Measurements from ENCODE around the gene RABL6.

Gene RABL6

GRCh38 chr9:136821826-136822544 lies 14.2 kb downstream of the RABL6 start:
- no peaks in the 10 kb centered on the region for H3K27me3 ChIP-seq (ENCODE audit: control insufficient read depth in 5 of 5, insufficient read depth in 4 of 5, low read length in 5 of 5)
- peaks cover 0 to 37% (median 31%) of the 10 kb centered on the region in 5 donors for H3K36me3 ChIP-seq (ENCODE audit: control insufficient read depth in 5 of 5, insufficient read depth in 5 of 5, low read length in 5 of 5)
- H3K9me3 ChIP-seq (ENCODE audit: control insufficient read depth in 5 of 5, low read length in 5 of 5), result no peaks in the 10 kb centered on the region
- no peak overlapping the region for H3K27ac ChIP-seq (ENCODE audit: low read depth, low read length)
- H3K4me1 ChIP-seq (ENCODE audit: control insufficient read depth in 5 of 5, insufficient read depth in 5 of 5, low read length in 5 of 5), result peaks cover 2 to 12% (median 9%) of the 10 kb centered on the region in 5 donors
- H3K9ac ChIP-seq (ENCODE audit: low read length in 5 of 5), result peak overlapping the region in 1 of 5 donors; percentile 20
- peak overlapping the region in 2 of 5 donors; percentile 59 to 63 for H3K4me3 ChIP-seq (ENCODE audit: low read depth in 1 of 5, low read length in 5 of 5)

GRCh38 chr9:136823136-136824046 lies 15.6 kb downstream of the RABL6 start:
- Histone ChIP-seq H3K9ac (ENCODE audit: low read length in 5 of 5) (no peak overlapping the region), H3K36me3 (ENCODE audit: control insufficient read depth in 5 of 5, insufficient read depth in 5 of 5, low read length in 5 of 5) (peaks cover 0 to 51% (median 35%) of the 10 kb centered on the region in 5 donors), H3K27me3 (ENCODE audit: control insufficient read depth in 5 of 5, insufficient read depth in 4 of 5, low read length in 5 of 5) (no peaks in the 10 kb centered on the region), H3K4me3 (ENCODE audit: low read depth in 1 of 5, low read length in 5 of 5) (no peak overlapping the region), H3K9me3 (ENCODE audit: control insufficient read depth in 5 of 5, low read length in 5 of 5) (no peaks in the 10 kb centered on the region), H3K27ac (ENCODE audit: low read depth, low read length) (no peak overlapping the region), H3K4me1 (ENCODE audit: control insufficient read depth in 5 of 5, insufficient read depth in 5 of 5, low read length in 5 of 5) (peaks cover 2 to 12% (median 9%) of the 10 kb centered on the region in 5 donors)

DNA sequence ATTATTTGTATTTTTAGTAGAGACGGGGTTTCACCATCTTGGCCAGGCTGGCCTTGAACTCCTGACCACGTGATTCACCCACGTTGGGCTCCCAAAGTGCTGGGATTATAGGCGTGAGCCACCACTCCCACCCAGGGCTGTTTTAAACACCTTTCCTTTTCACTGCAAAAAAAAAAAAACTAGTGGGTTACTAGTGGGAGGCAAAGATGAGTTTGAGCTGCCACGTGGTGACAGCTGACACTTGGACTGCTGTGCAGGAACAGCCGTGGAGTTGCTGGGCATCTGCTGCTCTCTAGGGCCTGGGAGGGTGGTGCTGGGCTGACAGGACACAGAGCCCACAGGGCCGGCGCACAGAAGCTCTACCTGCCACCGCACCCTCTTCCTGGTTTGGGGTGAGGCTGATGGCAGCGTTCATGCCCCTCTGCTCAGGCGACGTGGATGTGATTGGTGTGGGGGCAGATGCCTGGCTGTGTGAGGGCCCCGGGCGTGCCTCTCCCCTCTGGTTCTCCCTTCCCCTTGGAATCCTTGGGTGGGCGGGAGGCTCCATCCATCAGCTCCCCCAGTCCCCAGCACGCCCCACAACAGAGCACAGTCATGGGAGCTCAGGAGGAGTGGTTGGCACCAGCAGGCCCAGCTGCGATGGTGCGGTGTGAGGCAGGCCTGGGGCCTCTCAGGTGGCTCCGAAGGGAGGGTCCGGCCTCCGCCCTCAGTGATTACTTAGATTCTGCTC lies 16.9 kb downstream of the RABL6 start:
- peaks cover 2 to 12% (median 9%) of the 10 kb centered on the region in 5 donors for H3K4me1 ChIP-seq (ENCODE audit: control insufficient read depth in 5 of 5, insufficient read depth in 5 of 5, low read length in 5 of 5)
- peaks cover 0 to 64% (median 48%) of the 10 kb centered on the region in 5 donors for H3K36me3 ChIP-seq (ENCODE audit: control insufficient read depth in 5 of 5, insufficient read depth in 5 of 5, low read length in 5 of 5)
- no peaks in the 10 kb centered on the region for H3K9me3 ChIP-seq (ENCODE audit: control insufficient read depth in 5 of 5, low read length in 5 of 5)
- no peaks in the 10 kb centered on the region for H3K27me3 ChIP-seq (ENCODE audit: control insufficient read depth in 5 of 5, insufficient read depth in 4 of 5, low read length in 5 of 5)
- no peak overlapping the region for H3K27ac ChIP-seq (ENCODE audit: low read depth, low read length)
- H3K9ac ChIP-seq (ENCODE audit: low read length in 5 of 5), result no peak overlapping the region
- H3K4me3 ChIP-seq (ENCODE audit: low read depth in 1 of 5, low read length in 5 of 5), result no peak overlapping the region

DNA sequence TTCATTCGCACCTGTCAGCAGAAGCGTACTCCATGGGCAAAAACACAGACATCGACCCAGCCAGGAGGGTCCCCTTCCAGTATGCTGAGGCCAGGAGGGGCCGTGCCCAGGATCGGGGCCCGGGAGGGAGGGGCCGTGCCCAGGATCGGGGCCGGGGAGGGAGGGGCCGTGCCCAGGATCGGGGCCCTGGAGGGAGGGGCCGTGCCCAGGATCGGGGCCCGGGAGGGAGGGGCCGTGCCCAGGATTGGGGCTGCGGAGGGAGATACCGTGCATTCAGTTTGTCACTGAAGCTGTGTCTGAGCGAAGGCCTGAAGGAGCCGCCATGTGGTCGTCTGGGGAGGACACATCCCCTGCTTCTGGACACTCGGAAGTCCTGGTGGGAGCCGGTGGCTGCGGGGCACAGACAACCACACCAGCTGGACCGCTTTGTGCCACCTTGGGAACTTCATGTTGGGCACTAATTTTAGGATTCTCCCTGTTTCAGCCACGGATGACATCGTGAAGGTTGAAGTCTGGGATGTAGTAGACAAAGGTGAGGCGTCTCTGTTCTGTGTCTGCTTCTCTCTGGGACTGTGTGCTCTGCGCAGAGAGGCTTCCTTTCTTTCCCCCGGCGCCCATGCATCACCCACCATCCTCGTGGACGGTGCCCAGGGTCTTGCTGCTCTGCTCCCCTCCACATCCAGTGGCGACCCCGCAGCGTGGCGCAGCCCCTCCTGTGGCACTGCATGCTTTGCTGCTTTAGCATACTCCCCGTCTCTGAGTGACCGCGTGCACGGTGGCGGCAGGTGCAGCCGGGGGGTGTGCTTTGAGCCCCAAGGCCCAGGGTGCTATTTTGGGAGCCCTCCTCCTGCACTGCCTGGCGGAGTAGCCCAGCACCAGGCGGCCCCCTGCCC lies 17.8 kb downstream of the RABL6 start:
- no peak overlapping the region for H3K9ac ChIP-seq (ENCODE audit: low read length in 5 of 5)
- H3K4me1 ChIP-seq (ENCODE audit: control insufficient read depth in 5 of 5, insufficient read depth in 5 of 5, low read length in 5 of 5), result peaks cover 2 to 12% (median 9%) of the 10 kb centered on the region in 5 donors
- H3K27ac ChIP-seq (ENCODE audit: low read depth, low read length), result no peak overlapping the region
- no peaks in the 10 kb centered on the region for H3K9me3 ChIP-seq (ENCODE audit: control insufficient read depth in 5 of 5, low read length in 5 of 5)
- H3K36me3 ChIP-seq (ENCODE audit: control insufficient read depth in 5 of 5, insufficient read depth in 5 of 5, low read length in 5 of 5), result peaks cover 0 to 73% (median 57%) of the 10 kb centered on the region in 5 donors
- no peak overlapping the region for H3K4me3 ChIP-seq (ENCODE audit: low read depth in 1 of 5, low read length in 5 of 5)
- no peaks in the 10 kb centered on the region for H3K27me3 ChIP-seq (ENCODE audit: control insufficient read depth in 5 of 5, insufficient read depth in 4 of 5, low read length in 5 of 5)

DNA sequence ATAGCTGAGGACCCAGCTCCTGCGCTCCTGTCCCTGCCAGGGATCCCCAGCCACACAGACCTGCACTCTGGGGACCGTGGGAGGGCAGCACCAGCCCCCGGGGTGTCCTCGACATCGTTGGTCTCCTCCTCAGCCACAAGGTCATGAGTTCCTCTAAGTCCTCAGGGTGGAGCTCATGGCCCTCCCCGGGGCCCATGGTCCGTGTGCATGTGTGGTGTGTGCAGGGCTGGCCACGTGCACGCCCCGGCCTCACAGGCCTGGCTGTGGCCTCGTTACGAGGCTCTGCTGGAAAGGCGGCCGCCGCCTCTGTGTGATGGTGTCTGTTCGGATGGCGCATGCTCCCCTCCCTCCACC lies 18.4 kb downstream of the RABL6 start:
- H3K4me1 ChIP-seq (ENCODE audit: control insufficient read depth in 5 of 5, insufficient read depth in 5 of 5, low read length in 5 of 5), result peaks cover 0 to 7% (median 4%) of the 10 kb centered on the region in 5 donors
- peaks cover 0 to 79% (median 63%) of the 10 kb centered on the region in 5 donors for H3K36me3 ChIP-seq (ENCODE audit: control insufficient read depth in 5 of 5, insufficient read depth in 5 of 5, low read length in 5 of 5)
- H3K27ac ChIP-seq (ENCODE audit: low read depth, low read length), result no peak overlapping the region
- no peak overlapping the region for H3K9ac ChIP-seq (ENCODE audit: low read length in 5 of 5)
- H3K4me3 ChIP-seq (ENCODE audit: low read depth in 1 of 5, low read length in 5 of 5), result no peak overlapping the region
- no peaks in the 10 kb centered on the region for H3K9me3 ChIP-seq (ENCODE audit: control insufficient read depth in 5 of 5, low read length in 5 of 5)
- H3K27me3 ChIP-seq (ENCODE audit: control insufficient read depth in 5 of 5, insufficient read depth in 4 of 5, low read length in 5 of 5), result no peaks in the 10 kb centered on the region

DNA sequence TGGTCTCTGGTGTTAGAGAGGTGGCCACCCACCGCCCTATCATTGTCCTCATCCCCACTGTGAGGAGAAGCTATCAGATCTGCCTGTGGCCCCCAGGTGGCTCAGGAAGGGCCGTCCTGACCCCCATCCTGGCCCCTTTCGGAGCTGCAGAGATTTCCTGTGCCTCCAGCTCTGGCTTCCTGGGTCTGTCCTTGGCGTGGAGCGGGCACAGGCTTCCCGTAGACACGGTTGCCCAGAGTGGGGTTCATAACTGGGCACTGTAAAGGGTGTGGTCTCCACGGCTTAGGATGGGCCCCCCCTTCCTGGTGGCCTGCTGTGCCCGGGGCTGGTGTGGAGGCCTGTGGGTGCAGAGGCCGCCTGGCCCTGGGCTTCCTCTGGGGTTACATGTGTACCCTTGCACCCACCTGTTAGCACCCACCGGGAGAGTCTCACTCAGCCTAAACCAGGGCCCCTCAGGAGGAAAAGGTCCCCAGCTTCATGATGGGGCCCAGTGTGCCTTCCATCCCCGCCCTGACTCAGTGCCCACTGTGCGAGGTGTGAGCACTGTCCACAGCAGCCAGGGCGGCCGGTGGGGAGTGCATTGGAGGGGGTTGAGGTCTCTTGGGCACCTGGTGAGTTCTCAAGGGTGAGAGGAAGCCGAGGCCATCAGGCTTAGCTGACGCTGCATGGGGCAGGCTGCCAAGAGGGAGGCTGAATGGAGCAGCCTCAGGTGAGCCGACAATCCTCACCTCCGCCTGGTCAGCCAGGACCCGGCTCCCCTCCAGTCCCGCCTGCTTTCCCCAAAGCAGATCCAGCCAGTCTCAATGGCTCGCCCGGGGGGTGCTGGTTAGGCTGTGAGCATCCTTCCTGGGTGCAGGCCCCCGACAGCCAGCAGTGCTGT lies 19.2 kb downstream of the RABL6 start:
- no peak overlapping the region for H3K9ac ChIP-seq (ENCODE audit: low read length in 5 of 5)
- no peaks in the 10 kb centered on the region for H3K27me3 ChIP-seq (ENCODE audit: control insufficient read depth in 5 of 5, insufficient read depth in 4 of 5, low read length in 5 of 5)
- H3K27ac ChIP-seq (ENCODE audit: low read depth, low read length), result no peak overlapping the region
- no peaks in the 10 kb centered on the region for H3K9me3 ChIP-seq (ENCODE audit: control insufficient read depth in 5 of 5, low read length in 5 of 5)
- peaks cover 0 to 87% (median 71%) of the 10 kb centered on the region in 5 donors for H3K36me3 ChIP-seq (ENCODE audit: control insufficient read depth in 5 of 5, insufficient read depth in 5 of 5, low read length in 5 of 5)
- no peak overlapping the region for H3K4me3 ChIP-seq (ENCODE audit: low read depth in 1 of 5, low read length in 5 of 5)
- peaks cover 0 to under 1% (median 0%) of the 10 kb centered on the region in 5 donors for H3K4me1 ChIP-seq (ENCODE audit: control insufficient read depth in 5 of 5, insufficient read depth in 5 of 5, low read length in 5 of 5)

GRCh38 chr9:136827794-136828473 lies 20.2 kb downstream of the RABL6 start:
- Histone ChIP-seq H3K4me3 (ENCODE audit: low read depth in 1 of 5, low read length in 5 of 5) (no peak overlapping the region), H3K36me3 (ENCODE audit: control insufficient read depth in 5 of 5, insufficient read depth in 5 of 5, low read length in 5 of 5) (peaks cover 0 to 97% (median 80%) of the 10 kb centered on the region in 5 donors), H3K27ac (ENCODE audit: low read depth, low read length) (no peak overlapping the region), H3K4me1 (ENCODE audit: control insufficient read depth in 5 of 5, insufficient read depth in 5 of 5, low read length in 5 of 5) (no peaks in the 10 kb centered on the region), H3K9me3 (ENCODE audit: control insufficient read depth in 5 of 5, low read length in 5 of 5) (no peaks in the 10 kb centered on the region), H3K27me3 (ENCODE audit: control insufficient read depth in 5 of 5, insufficient read depth in 4 of 5, low read length in 5 of 5) (no peaks in the 10 kb centered on the region), H3K9ac (ENCODE audit: low read length in 5 of 5) (no peak overlapping the region)

DNA sequence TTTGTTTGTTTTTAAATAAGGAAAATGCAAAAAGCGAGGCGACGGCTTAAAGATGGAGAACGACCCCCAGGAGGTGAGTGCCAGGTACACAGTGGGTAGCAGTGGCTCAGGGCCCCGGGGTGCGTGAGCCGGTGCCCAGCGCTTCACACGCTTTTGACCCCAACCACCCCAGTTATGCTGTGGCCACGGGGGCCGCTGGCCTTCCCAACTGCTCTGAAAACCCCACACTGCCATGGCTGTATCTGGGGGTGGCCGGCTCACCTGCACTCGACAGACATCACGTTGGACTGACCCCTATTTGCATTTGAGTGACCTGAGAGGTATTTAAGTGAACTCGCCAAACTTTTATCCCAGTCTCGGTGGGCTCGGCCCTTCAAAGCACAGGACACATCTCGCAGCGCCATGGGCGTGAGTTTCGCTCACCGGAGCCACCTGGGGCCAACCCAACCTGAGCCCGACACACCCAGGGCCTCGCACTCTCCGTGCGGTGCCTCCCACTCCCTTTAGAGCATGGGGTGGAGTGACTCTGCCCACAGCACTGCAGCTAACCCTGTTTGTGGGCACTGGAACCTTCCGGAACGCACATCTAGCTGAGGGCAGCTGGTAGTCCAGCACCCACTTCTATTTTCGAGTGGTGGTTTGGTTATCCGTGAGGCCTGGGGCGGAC lies 20.9 kb downstream of the RABL6 start:
- no peaks in the 10 kb centered on the region for H3K9me3 ChIP-seq (ENCODE audit: control insufficient read depth in 5 of 5, low read length in 5 of 5)
- H3K4me3 ChIP-seq (ENCODE audit: low read depth in 1 of 5, low read length in 5 of 5), result no peak overlapping the region
- no peaks in the 10 kb centered on the region for H3K4me1 ChIP-seq (ENCODE audit: control insufficient read depth in 5 of 5, insufficient read depth in 5 of 5, low read length in 5 of 5)
- no peaks in the 10 kb centered on the region for H3K27me3 ChIP-seq (ENCODE audit: control insufficient read depth in 5 of 5, insufficient read depth in 4 of 5, low read length in 5 of 5)
- H3K36me3 ChIP-seq (ENCODE audit: control insufficient read depth in 5 of 5, insufficient read depth in 5 of 5, low read length in 5 of 5), result peaks cover 0 to 91% (median 78%) of the 10 kb centered on the region in 5 donors
- H3K9ac ChIP-seq (ENCODE audit: low read length in 5 of 5), result no peak overlapping the region
- no peak overlapping the region for H3K27ac ChIP-seq (ENCODE audit: low read depth, low read length)

All from subcutaneous abdominal adipose tissue (tissue), 5 donors.